HG02943 (cell line): ENCODE measurements around the gene SELENOI.
"Not testable (repeated sequence)": the region's sequence is repeated elsewhere in the genome, so short reads cannot be mapped to it uniquely, and the experiment has no call there.

Experiments used
- ATAC-seq: cut with Tn5 transposase; IDR thresholded peaks from one replicate; pipeline ENCODE4 v1.9.1; 2021; ENCODE audit warnings: mild to moderate bottlenecking, low read depth, moderate library complexity; ENCODE audit not compliant: unreplicated experiment

Gene SELENOI

GRCh38 chr2:26326514-26326913 is 19.4 kb upstream of the SELENOI start:
- no peak for ATAC-seq

GRCh38 chr2:26327291-26328272 is 18.4 kb upstream of the SELENOI start:
- ATAC-seq = no peak

GRCh38 chr2:26329083-26329482 is 16.9 kb upstream of the SELENOI start:
- ATAC-seq = not testable (repeated sequence)

- no peak for ATAC-seq
Measured at GRCh38 chr2:26330114-26330549, 15.8 kb upstream of the SELENOI start.

- no peak for ATAC-seq
Measured at GRCh38 chr2:26330604-26331003, 15.3 kb upstream of the SELENOI start.

GRCh38 chr2:26331321-26331720 is 14.6 kb upstream of the SELENOI start:
- not testable (repeated sequence) for ATAC-seq

GRCh38 chr2:26333293-26333692 is 12.7 kb upstream of the SELENOI start:
- no peak for ATAC-seq

- no peak for ATAC-seq
Measured at GRCh38 chr2:26335231-26335630, 10.7 kb upstream of the SELENOI start.

- ATAC-seq = no peak
Measured at GRCh38 chr2:26336719-26337118, 9.2 kb upstream of the SELENOI start.

- no peak for ATAC-seq
Measured at GRCh38 chr2:26337298-26337697, 8.6 kb upstream of the SELENOI start.

GRCh38 chr2:26340831-26341230 is 5.1 kb upstream of the SELENOI start:
- ATAC-seq = no peak

- ATAC-seq = no peak
Measured at GRCh38 chr2:26344581-26345282, 1.2 kb upstream of the SELENOI start.

- no peak for ATAC-seq
Measured at GRCh38 chr2:26345283-26345544, 729 bp upstream of the SELENOI start.

GRCh38 chr2:26346454-26347053 is 611 bp downstream of the SELENOI start, which contains the start of gene ADGRF3:
Gene ADGRF3 (minus strand): TSS chr2:26346789. CDS start chr2:26346234, 555 bp downstream.
- no peak for ATAC-seq

- ATAC-seq = no peak
Measured at GRCh38 chr2:26347286-26347865, 1.4 kb downstream of the SELENOI start.

GRCh38 chr2:26349690-26350089 is 3.7 kb downstream of the SELENOI start:
- ATAC-seq = no peak

GRCh38 chr2:26351375-26352090 is 5.6 kb downstream of the SELENOI start:
- no peak for ATAC-seq

GRCh38 chr2:26352892-26353291 is 6.9 kb downstream of the SELENOI start:
- ATAC-seq = no peak

- not testable (repeated sequence) for ATAC-seq
Measured at GRCh38 chr2:26354469-26354868, 8.5 kb downstream of the SELENOI start.
